Liver (tissue), 3 donors: ENCODE measurements around the gene ADGRF5.
"Not testable (repeated sequence)": the region's sequence is repeated elsewhere in the genome, so short reads cannot be mapped to it uniquely, and the experiment has no call there.

Experiments
- TAF1 ChIP-seq: conservative IDR thresholded peaks from 2 replicates; pipeline ENCODE4 v1.6.1; 2016; ENCODE audit warnings: antibody characterized with exemption, mild to moderate bottlenecking
- TF ChIP-seq, protein P1 (sequence below): fragments of 150-350 bp; IDR thresholded peaks from 2 replicates; pipeline ENCODE4 v1.5.1; 2017; ENCODE audit warnings: improper control_type of control experiment, low read depth, low read length; ENCODE audit not compliant: missing input control
- donor health status: healthy.
- donor health status: healthy.

GRCh38 chr6:46855966-46856365 is 65.8 kb downstream of the ADGRF5 start:
- TF ChIP-seq TAF1: not testable (repeated sequence)
- TF ChIP-seq, protein P1, sequence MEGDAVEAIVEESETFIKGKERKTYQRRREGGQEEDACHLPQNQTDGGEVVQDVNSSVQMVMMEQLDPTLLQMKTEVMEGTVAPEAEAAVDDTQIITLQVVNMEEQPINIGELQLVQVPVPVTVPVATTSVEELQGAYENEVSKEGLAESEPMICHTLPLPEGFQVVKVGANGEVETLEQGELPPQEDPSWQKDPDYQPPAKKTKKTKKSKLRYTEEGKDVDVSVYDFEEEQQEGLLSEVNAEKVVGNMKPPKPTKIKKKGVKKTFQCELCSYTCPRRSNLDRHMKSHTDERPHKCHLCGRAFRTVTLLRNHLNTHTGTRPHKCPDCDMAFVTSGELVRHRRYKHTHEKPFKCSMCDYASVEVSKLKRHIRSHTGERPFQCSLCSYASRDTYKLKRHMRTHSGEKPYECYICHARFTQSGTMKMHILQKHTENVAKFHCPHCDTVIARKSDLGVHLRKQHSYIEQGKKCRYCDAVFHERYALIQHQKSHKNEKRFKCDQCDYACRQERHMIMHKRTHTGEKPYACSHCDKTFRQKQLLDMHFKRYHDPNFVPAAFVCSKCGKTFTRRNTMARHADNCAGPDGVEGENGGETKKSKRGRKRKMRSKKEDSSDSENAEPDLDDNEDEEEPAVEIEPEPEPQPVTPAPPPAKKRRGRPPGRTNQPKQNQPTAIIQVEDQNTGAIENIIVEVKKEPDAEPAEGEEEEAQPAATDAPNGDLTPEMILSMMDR: peak; percentile 69
